ENCODE measurements around the gene PRTN3. TPM values are rescaled to one million over a fixed set of nuclear protein-coding genes. Genes with fewer than 3 reads are reported as not detected.

The PRTN3 gene
- total and polyA plus RNA-seq, 4 donors = 0.58 to 23.3 (median 9.7) TPM

- WGBS, 2 donors = 1 to 3% methylated on average over 32 to 64 of the region's 64 CpGs
- Histone ChIP-seq H3K4me1 (ENCODE audit: control insufficient read depth in 5 of 5, insufficient read depth in 5 of 5, low read length in 5 of 5) (peaks cover 0 to 4% (median 2%) of the 10 kb centered on the region in 5 donors), H3K9me3 (ENCODE audit: control insufficient read depth in 4 of 4, insufficient read depth in 3 of 4, low read length in 3 of 4) (no peaks in the 10 kb centered on the region), H3K27ac (ENCODE audit: low read depth in 1 of 2, low read length in 1 of 2) (no peak overlapping the region), H3K36me3 (ENCODE audit: control insufficient read depth in 4 of 4, insufficient read depth in 4 of 4, low read length in 4 of 4) (peaks cover 0 to 2% (median 0%) of the 10 kb centered on the region in 4 donors), H3K9ac (ENCODE audit: insufficient read depth in 1 of 2, low read length in 2 of 2) (no peak overlapping the region), H3K27me3 (ENCODE audit: control insufficient read depth in 3 of 3, insufficient read depth in 3 of 3, low read length in 2 of 3) (peaks cover 0 to 4% (median 0%) of the 10 kb centered on the region in 3 donors), H3K4me3 (no peak overlapping the region)
- no peak for DNase-seq
- no peak for TF ChIP-seq CTCF (IDR thresholded peaks at IDR 0.05; ENCODE audit: control extremely low read depth, extremely low read depth)
- no peak for ATAC-seq (ENCODE audit: insufficient read depth, low FRiP score)
These were observed 19.5 kb upstream of the PRTN3 start for GRCh38 chr19:821231-821824.

- no peak within 1 kb of the TSS for H3K27ac ChIP-seq (ENCODE audit: low read depth in 1 of 2, low read length in 1 of 2)
- H3K4me3 ChIP-seq = no peak within 1 kb of the TSS
- WGBS, 2 donors = 2% methylated on average over 22 to 81 of the region's 86 CpGs
- H3K9me3 ChIP-seq (ENCODE audit: control insufficient read depth in 4 of 4, insufficient read depth in 3 of 4, low read length in 3 of 4) = no peaks in the 10 kb centered on the region
- no peaks in the 10 kb centered on the region for H3K36me3 ChIP-seq (ENCODE audit: control insufficient read depth in 4 of 4, insufficient read depth in 4 of 4, low read length in 4 of 4)
- TF ChIP-seq CTCF (IDR thresholded peaks at IDR 0.05; ENCODE audit: control extremely low read depth, extremely low read depth) = no peak
- no peak for DNase-seq
- ATAC-seq (ENCODE audit: insufficient read depth, low FRiP score) = no peak
- H3K27me3 ChIP-seq (ENCODE audit: control insufficient read depth in 3 of 3, insufficient read depth in 3 of 3, low read length in 2 of 3) = peaks cover 0 to 4% (median 0%) of the 10 kb centered on the region in 3 donors
- H3K4me1 ChIP-seq (ENCODE audit: control insufficient read depth in 5 of 5, insufficient read depth in 5 of 5, low read length in 5 of 5) = peaks cover 0 to 4% (median 2%) of the 10 kb centered on the region in 5 donors
- H3K9ac ChIP-seq (ENCODE audit: insufficient read depth in 1 of 2, low read length in 2 of 2) = no peak within 1 kb of the TSS
These were observed 18.8 kb upstream of the PRTN3 start, which contains the start of gene PLPPR3 for GRCh38 chr19:821825-822503. Gene PLPPR3 (minus strand): TSS chr19:821955. CDS start chr19:821559, 396 bp downstream.

- WGBS, 2 donors = 21 to 41% methylated on average over 12 of the region's 12 CpGs
- ATAC-seq (ENCODE audit: insufficient read depth, low FRiP score) = no peak
- TF ChIP-seq CTCF (IDR thresholded peaks at IDR 0.05; ENCODE audit: control extremely low read depth, extremely low read depth) = no peak
These were observed 17.2 kb upstream of the PRTN3 start for GRCh38 chr19:823565-824121.

More at GRCh38 chr19:823565-824121, 17.2 kb upstream of the PRTN3 start:
- Histone ChIP-seq H3K9ac (ENCODE audit: insufficient read depth in 1 of 2, low read length in 2 of 2) (no peak overlapping the region), H3K4me3 (no peak overlapping the region), H3K4me1 (ENCODE audit: control insufficient read depth in 5 of 5, insufficient read depth in 5 of 5, low read length in 5 of 5) (peaks cover 0 to 4% (median 3%) of the 10 kb centered on the region in 5 donors), H3K27ac (ENCODE audit: low read depth in 1 of 2, low read length in 1 of 2) (no peak overlapping the region), H3K27me3 (ENCODE audit: control insufficient read depth in 3 of 3, insufficient read depth in 3 of 3, low read length in 2 of 3) (peaks cover 0 to 4% (median 0%) of the 10 kb centered on the region in 3 donors), H3K36me3 (ENCODE audit: control insufficient read depth in 4 of 4, insufficient read depth in 4 of 4, low read length in 4 of 4) (no peaks in the 10 kb centered on the region), H3K9me3 (ENCODE audit: control insufficient read depth in 4 of 4, insufficient read depth in 3 of 4, low read length in 3 of 4) (no peaks in the 10 kb centered on the region)
- no peak for DNase-seq

Data from lung (tissue), 12 donors.